Astrocyte of the spinal cord (primary cell): ENCODE results near the gene KIAA2012.
A peak's percentile ranks its signal among the peaks of the same experiment; 100 is the strongest.

Experiments
- DNase-seq: peaks from one replicate; pipeline ENCODE4 v3.0.0; 2011; ENCODE audit warnings: low read depth, low spot score
- H3K4me3 ChIP-seq: 2 replicates; pipeline ENCODE4 v1.5.1; 2011; ENCODE audit warnings: low read depth, mild to moderate bottlenecking, low read length, moderate library complexity
- in situ Hi-C: cut with HindIII; loops from 2 replicates; pipeline ENCODE4 v1.10.0; 2017; ENCODE audit warnings: low sequenced_read_pairs
- TF ChIP-seq, protein P1 (sequence below): IDR thresholded peaks from 2 replicates; pipeline ENCODE4 v1.5.1; 2012; ENCODE audit warnings: low read depth, mild to moderate bottlenecking, low read length, inconsistent platforms

Gene KIAA2012

DNA sequence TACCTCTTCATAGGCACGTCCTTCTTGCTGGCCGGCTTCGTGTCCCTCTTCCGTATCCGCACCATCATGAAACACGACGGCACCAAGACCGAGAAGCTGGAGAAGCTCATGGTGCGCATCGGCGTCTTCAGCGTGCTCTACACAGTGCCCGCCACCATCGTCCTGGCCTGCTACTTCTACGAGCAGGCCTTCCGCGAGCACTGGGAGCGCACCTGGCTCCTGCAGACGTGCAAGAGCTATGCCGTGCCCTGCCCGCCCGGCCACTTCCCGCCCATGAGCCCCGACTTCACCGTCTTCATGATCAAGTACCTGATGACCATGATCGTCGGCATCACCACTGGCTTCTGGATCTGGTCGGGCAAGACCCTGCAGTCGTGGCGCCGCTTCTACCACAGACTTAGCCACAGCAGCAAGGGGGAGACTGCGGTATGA is 37.1 kb upstream of the KIAA2012 start:
- peak overlapping the region; percentile 73 for H3K4me3 ChIP-seq
- in situ Hi-C loops, result no loop called here
- DNase-seq, result peak; percentile 60
- TF ChIP-seq, protein P1, sequence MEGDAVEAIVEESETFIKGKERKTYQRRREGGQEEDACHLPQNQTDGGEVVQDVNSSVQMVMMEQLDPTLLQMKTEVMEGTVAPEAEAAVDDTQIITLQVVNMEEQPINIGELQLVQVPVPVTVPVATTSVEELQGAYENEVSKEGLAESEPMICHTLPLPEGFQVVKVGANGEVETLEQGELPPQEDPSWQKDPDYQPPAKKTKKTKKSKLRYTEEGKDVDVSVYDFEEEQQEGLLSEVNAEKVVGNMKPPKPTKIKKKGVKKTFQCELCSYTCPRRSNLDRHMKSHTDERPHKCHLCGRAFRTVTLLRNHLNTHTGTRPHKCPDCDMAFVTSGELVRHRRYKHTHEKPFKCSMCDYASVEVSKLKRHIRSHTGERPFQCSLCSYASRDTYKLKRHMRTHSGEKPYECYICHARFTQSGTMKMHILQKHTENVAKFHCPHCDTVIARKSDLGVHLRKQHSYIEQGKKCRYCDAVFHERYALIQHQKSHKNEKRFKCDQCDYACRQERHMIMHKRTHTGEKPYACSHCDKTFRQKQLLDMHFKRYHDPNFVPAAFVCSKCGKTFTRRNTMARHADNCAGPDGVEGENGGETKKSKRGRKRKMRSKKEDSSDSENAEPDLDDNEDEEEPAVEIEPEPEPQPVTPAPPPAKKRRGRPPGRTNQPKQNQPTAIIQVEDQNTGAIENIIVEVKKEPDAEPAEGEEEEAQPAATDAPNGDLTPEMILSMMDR, result no peak

DNA sequence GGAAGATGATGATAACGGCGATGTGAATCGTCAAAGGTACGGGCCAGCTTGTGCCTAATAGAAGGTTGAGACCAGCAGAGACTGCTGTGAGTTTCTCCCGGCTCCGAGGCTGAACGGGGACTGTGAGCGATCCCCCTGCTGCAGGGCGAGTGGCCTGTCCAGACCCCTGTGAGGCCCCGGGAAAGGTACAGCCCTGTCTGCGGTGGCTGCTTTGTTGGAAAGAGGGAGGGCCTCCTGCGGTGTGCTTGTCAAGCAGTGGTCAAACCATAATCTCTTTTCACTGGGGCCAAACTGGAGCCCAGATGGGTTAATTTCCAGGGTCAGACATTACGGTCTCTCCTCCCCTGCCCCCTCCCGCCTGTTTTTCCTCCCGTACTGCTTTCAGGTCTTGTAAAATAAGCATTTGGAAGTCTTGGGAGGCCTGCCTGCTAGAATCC is 36.4 kb upstream of the KIAA2012 start:
- peak; percentile 77 for DNase-seq
- TF ChIP-seq, protein P1, result no peak
- in situ Hi-C loops, result no loop called here
- H3K4me3 ChIP-seq, result peak overlapping the region; percentile 73

DNA sequence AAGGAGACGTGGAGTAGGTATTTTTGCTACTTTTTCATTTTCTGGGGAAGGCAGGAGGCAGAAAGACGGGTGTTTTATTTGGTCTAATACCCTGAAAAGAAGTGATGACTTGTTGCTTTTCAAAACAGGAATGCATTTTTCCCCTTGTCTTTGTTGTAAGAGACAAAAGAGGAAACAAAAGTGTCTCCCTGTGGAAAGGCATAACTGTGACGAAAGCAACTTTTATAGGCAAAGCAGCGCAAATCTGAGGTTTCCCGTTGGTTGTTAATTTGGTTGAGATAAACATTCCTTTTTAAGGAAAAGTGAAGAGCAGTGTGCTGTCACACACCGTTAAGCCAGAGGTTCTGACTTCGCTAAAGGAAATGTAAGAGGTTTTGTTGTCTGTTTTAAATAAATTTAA is 36.0 kb upstream of the KIAA2012 start:
- peak overlapping the region; percentile 73 for H3K4me3 ChIP-seq
- in situ Hi-C loops, result no loop called here
- TF ChIP-seq, protein P1, result no peak
- peak; percentile 59 for DNase-seq

DNA sequence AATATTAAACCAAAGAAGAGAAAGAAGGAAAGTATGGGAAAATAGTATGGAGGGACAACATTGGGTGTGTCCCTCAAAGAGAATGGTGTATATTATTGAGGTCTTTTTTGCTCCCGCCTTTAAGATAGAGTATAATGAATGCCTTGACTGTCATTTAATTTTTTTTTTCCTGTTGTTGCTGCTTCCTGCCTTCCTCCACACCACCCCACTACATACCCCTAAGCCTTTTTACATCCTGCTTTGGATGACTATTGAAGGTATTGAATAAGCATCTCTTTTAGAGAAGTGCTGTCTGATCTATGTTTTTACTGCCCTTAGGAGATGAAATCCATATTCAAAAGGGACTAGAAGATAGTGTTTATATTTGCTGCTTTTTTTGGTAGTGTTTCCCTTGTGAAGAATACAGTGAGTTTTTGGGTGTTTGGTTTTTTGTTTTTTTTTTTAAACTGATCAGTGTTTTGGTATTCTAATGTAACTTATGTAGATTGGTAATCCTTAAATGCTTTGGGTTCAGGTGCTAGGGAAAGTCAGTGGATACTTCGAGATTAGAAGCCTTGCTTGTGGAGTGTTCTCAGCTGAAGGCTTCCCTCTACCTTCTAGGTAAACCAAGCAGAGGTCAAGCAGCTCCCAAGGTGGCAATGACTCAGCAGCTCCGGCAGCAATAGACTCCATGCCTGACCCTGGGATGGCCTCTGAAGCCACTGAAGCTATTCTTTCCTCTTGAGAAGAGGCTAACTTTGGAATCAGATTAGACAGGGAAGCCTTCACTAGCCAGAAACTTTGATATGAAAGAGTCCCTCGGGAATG is 34.4 kb upstream of the KIAA2012 start:
- TF ChIP-seq, protein P1, result no peak
- DNase-seq, result peak; percentile 66
- H3K4me3 ChIP-seq, result peak overlapping the region; percentile 0
- in situ Hi-C loops, result no loop called here

DNA sequence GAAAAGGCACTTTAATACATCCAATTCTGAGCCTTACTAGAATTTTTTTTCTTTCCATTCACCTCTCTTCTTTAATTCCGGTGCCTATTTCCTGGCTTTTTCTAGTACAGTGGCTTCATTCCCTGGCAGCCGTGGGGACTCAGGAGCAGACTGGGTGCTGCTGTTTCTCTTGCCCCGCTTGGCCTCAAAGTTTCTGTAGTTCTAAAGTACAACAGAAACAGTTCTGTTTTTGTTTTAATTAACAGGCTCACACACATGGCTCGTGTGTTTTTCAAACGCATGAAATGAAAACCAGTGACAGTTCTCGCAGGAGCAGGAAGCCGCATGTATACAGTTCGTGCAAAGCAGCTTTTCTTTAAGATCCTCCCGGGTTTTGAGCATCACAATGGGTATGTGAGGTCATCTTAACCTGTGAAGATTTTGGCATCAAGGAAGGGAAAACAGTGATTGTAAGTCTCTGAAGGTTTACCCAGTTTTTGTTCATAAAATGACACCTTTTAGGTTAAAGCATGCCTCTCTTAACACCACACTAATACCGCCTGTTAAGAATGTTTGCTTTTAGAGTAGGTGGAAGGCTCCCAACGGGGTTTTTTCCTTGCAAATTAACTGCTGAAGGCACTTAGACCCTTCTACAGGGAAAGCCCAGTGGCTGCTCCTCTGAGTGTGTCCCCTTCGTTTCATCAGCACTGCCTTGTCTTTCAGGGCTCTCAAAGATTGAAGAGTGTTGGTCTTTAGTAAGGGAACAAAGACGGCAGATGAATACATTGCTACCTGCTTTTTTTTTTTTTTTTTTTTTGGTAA is 33.6 kb upstream of the KIAA2012 start:
- peak overlapping the region; percentile 0 for H3K4me3 ChIP-seq
- in situ Hi-C loops, result no loop called here
- TF ChIP-seq, protein P1, result no peak
- peak; percentile 40 for DNase-seq

GRCh38 chr2:202040079-202040844 is 32.8 kb upstream of the KIAA2012 start:
- H3K4me3 ChIP-seq, result no peak overlapping the region
- no peak for DNase-seq
- in situ Hi-C loops, result no loop called here
- TF ChIP-seq, protein P1, result no peak
